ENCODE results near the gene BCL2L14.
"Not testable (repeated sequence)": the region's sequence is repeated elsewhere in the genome, so short reads cannot be mapped to it uniquely, and the experiment has no call there.

Gene BCL2L14

DNA sequence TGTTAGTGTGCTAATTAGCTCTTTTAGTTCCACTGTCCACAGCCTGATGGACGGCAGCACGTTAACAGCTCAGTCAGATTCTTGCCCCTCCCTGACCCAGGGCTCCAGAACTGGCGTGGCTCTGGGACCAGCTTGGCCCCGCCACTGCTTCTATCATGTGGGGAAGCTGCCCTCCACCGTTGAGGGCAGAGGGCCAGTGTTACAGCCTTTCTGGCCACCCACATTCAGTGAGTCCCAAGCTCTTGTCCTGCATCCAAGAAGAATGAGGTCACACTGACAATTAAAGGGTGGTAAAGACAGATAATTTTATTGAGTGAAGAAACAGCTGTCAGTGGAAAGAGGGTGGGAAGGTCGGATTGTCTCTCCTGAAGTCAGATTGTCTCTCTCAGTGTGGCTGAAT is 36.9 kb downstream of the BCL2L14 start:
- no peak for DNase-seq

DNA sequence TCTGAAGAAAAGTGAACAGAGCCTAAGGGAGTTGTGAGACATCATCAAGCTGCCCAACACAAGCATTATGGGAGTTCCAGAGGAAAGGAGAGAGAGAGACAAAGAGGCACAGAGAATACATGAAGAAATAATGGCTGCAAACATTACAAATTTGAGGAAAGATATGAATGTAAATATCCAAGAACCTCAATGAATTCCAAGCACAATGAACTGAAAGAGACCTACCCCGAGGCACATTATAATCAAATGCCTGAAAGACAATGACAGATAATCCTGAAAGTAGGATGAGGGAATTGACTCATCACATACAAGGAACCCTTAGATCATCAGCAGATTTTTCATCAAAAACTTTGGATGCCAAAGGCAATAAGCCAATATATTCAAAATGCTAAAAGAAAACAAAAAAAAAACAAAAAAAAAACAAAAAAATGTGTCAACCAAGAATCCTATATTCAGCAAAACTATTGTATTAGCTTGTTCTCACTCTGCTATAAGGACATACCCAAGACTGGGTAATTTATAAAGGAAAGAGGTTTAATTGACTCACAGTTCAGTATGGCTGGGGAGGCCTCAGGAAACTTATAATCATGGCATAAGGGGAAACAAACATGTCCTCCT is 37.8 kb downstream of the BCL2L14 start:
- DNase-seq: no peak

DNA sequence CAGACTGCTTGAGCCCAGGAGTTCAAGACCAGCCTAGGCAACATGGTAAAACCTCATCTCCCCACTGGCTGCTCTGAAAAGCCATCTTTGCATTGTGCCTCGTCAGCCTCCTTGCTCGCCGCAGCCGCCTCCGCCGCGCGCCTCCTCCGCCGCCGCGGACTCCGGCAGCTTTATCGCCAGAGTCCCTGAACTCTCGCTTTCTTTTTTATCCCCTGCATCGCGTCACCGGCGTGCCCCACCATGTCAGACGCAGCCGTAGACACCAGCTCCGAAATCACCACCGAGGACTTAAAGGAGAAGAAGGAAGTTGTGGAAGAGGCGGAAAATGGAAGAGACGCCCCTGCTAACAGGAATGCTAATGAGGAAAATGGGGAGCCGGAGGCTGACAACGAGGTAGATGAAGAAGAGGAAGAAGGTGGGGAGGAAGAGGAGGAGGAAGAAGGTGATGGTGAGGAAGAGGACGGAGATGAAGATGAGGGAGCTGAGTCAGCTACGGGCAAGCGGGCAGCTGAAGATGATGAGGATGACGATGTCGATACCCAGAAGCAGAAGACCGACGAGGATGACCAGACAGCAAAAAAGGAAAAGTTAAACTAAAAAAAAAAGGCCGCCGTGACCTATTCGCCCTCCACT is 40.3 kb downstream of the BCL2L14 start:
- DNase-seq: not testable (repeated sequence)

DNA sequence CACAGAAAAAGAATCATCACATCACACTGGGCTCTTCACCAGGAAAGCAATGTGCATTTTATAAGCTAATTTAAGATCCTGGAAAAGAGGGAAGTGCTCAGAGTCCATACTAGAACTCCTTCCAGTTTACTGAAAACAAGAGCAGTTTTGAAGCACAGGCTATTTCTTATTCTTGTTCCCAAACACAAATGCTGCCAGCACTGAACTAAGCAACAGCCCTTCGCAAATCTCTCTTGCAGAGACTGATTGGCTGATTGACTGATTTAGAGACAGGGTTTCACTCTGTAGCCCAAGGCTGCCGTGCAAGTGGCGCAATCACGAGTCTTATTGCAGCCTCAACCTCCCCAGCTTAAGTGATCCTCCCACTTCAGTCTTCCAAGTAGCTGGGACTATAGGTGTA is 44.8 kb downstream of the BCL2L14 start:
- DNase-seq: peak in 5 of 56 donors; percentile 4 to 18 (median 8)

- no peak for DNase-seq
Measured at GRCh38 chr12:12116677-12117076, 45.9 kb downstream of the BCL2L14 start.

- DNase-seq: peak in 11 of 56 donors; percentile 1 to 39 (median 14)
Measured at GRCh38 chr12:12121061-12121460, 50.3 kb downstream of the BCL2L14 start.

- DNase-seq: no peak
Measured at GRCh38 chr12:12123036-12123604, 52.4 kb downstream of the BCL2L14 start.

GRCh38 chr12:12126551-12126950 is 55.8 kb downstream of the BCL2L14 start:
- no peak for DNase-seq

DNA sequence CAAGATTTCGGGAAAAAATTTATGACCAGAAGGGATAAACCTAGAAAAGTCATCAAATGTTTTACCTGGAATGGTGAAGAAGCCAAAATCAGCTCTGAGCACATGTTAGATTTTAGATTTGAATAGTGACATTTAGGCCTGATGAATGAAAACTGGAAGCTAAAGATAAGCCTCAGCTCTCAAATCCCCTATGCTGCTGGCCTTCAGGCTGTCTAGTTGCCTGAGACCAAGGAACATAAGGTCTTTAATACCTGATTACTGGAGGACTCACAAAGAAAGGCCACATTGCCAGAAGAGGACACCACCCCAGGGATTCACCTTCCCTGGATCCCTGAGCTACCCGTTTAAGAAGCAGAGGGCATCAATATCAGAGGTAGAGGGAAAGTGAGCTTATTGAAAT is 56.6 kb downstream of the BCL2L14 start:
- no peak for DNase-seq

GRCh38 chr12:12128670-12129069 is 57.9 kb downstream of the BCL2L14 start:
- DNase-seq: peak in 1 of 56 donors; percentile 3

- no peak for DNase-seq
Measured at GRCh38 chr12:12133259-12133658, 62.5 kb downstream of the BCL2L14 start.

GRCh38 chr12:12133785-12134184 is 63.0 kb downstream of the BCL2L14 start:
- no peak for DNase-seq

- DNase-seq: no peak
Measured at GRCh38 chr12:12138203-12139154, 67.7 kb downstream of the BCL2L14 start.

DNA sequence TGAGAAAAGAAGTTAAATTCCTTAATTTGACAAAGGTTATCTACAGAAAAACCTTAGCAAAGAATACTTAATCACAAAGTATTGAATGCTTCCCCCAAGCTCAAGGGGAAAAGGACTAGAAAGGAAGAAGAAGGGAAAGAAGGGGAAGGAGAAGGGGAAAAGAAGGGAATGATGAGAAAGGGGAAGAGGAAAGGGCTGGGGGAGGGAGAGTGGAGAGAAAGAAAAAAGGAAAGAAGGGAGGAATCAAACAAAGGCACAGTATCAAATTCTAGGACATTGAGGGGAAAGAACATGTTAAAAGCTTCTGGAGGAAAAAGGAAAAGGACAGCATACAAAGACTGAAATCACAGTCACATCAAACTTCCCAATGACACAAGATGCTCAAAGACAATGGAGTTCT is 70.3 kb downstream of the BCL2L14 start:
- DNase-seq: no peak

DNA sequence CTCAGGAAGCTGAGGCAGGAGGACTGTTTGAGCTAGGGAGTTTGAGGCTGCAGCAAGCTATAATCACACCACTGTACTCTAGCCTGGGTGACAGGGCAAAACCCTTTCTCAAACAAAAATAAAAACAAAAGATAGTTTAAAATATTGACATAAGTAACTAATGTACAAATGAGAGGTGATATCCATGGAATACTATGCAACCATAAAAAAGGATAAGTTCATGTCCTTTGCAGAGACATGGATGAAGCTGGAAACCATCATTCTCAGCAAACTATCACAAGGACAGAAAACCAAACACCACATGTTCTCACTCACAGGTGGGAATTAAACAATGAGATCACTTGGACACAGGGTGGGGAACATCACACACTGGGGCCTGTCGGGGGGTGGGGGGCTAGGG is 73.8 kb downstream of the BCL2L14 start:
- DNase-seq: not testable (repeated sequence)

GRCh38 chr12:12147111-12147510 is 76.4 kb downstream of the BCL2L14 start:
- no peak for DNase-seq

All from nucleus accumbens (tissue), 56 donors.